Endothelial cell of hepatic sinusoid (primary cell): Measurements from ENCODE around the gene UPK3B.
"Not testable (repeated sequence)": the region's sequence is repeated elsewhere in the genome, so short reads cannot be mapped to it uniquely, and the experiment has no call there.

Experiments
- in situ Hi-C: cut with HindIII; loops from 2 replicates; pipeline ENCODE4 v1.10.0; 2017; ENCODE audit warnings: low sequenced_read_pairs

The UPK3B gene

GRCh38 chr7:76487969-76488368 lies 22.4 kb upstream of the UPK3B start:
- in situ Hi-C loops: not testable (repeated sequence)

- in situ Hi-C loops: not testable (repeated sequence)
Measured at GRCh38 chr7:76492139-76492538, 18.2 kb upstream of the UPK3B start.

GRCh38 chr7:76495717-76496116 lies 14.6 kb upstream of the UPK3B start:
- in situ Hi-C loops: not testable (repeated sequence)

- in situ Hi-C loops: not testable (repeated sequence)
Measured at GRCh38 chr7:76497918-76498582, 12.3 kb upstream of the UPK3B start.

- in situ Hi-C loops: not testable (repeated sequence)
Measured at GRCh38 chr7:76498583-76499200, 11.7 kb upstream of the UPK3B start.

GRCh38 chr7:76499201-76499923 lies 11.0 kb upstream of the UPK3B start:
- in situ Hi-C loops: not testable (repeated sequence)

- in situ Hi-C loops: not testable (repeated sequence)
Measured at GRCh38 chr7:76499924-76500241, 10.5 kb upstream of the UPK3B start.

- in situ Hi-C loops: not testable (repeated sequence)
Measured at GRCh38 chr7:76502224-76502623, 8.1 kb upstream of the UPK3B start.

- in situ Hi-C loops: not testable (repeated sequence)
Measured at GRCh38 chr7:76502836-76503235, 7.5 kb upstream of the UPK3B start.

- in situ Hi-C loops: not testable (repeated sequence)
Measured at GRCh38 chr7:76503244-76503643, 7.1 kb upstream of the UPK3B start.

GRCh38 chr7:76504351-76505167 lies 5.8 kb upstream of the UPK3B start:
- in situ Hi-C loops: not testable (repeated sequence)

GRCh38 chr7:76505168-76506080 lies 4.9 kb upstream of the UPK3B start:
- in situ Hi-C loops: no loop called here

- in situ Hi-C loops: no loop called here
Measured at GRCh38 chr7:76506081-76506440, 4.3 kb upstream of the UPK3B start.

- in situ Hi-C loops: not testable (repeated sequence)
Measured at GRCh38 chr7:76506643-76507042, 3.7 kb upstream of the UPK3B start.

GRCh38 chr7:76507723-76508406 lies 2.5 kb upstream of the UPK3B start:
- in situ Hi-C loops: no loop called here

- in situ Hi-C loops: not testable (repeated sequence)
Measured at GRCh38 chr7:76511200-76511910, 1.0 kb downstream of the UPK3B start.

GRCh38 chr7:76511911-76512885 lies 1.8 kb downstream of the UPK3B start:
- in situ Hi-C loops: not testable (repeated sequence)
